ENCODE results near the gene SLC7A1. TPM values are rescaled to one million over a fixed set of nuclear protein-coding genes. Genes with fewer than 3 reads are reported as not detected.

The SLC7A1 gene
- total and polyA plus RNA-seq, 2 of the 13 experiments (the other 11 are each of a cell fraction or from before 2014, with no cell fraction given) = 14.5 to 15.3 TPM

DNA sequence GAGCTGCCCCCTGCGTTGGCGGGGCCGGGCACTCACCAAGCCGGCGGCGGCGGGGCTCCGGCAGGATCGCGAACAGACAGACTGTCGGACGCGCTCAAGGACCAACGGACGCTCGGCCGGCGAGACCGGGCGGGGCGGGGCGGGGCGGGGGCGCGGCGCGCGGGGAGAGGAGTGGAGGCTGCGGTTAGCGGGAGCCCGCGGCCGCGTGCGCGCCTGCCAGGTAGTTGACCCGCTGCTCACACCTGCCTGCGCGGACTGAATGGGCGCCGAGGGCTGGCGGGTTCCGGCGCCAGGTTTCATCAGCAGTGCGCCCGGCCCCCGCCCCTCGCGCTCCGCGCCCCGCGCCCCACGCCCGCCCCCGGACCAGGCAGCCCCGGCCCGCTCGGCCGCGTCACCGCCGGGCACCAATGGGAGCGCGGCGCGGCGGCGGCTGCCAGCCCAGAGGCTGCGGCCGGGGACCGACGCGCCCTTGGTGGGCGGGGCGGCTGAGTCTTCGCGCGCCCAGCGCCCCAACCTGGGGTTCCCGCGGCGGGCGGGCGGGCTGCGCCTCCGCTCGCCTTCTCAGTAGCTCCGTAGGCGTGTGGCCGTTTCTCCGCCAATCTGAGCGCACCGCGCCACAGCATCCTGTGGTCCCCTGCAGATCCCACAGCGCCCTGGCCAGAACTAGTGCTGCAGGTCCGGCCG is at the start of gene SLC7A1 (continued):
- TF ChIP-seq, protein P1, sequence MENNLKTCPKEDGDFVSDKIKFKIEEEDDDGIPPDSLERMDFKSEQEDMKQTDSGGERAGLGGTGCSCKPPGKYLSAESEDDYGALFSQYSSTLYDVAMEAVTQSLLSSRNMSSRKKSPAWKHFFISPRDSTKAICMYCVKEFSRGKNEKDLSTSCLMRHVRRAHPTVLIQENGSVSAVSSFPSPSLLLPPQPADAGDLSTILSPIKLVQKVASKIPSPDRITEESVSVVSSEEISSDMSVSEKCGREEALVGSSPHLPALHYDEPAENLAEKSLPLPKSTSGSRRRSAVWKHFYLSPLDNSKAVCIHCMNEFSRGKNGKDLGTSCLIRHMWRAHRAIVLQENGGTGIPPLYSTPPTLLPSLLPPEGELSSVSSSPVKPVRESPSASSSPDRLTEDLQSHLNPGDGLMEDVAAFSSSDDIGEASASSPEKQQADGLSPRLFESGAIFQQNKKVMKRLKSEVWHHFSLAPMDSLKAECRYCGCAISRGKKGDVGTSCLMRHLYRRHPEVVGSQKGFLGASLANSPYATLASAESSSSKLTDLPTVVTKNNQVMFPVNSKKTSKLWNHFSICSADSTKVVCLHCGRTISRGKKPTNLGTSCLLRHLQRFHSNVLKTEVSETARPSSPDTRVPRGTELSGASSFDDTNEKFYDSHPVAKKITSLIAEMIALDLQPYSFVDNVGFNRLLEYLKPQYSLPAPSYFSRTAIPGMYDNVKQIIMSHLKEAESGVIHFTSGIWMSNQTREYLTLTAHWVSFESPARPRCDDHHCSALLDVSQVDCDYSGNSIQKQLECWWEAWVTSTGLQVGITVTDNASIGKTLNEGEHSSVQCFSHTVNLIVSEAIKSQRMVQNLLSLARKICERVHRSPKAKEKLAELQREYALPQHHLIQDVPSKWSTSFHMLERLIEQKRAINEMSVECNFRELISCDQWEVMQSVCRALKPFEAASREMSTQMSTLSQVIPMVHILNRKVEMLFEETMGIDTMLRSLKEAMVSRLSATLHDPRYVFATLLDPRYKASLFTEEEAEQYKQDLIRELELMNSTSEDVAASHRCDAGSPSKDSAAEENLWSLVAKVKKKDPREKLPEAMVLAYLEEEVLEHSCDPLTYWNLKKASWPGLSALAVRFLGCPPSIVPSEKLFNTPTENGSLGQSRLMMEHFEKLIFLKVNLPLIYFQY (CRISPR knock-in tag; IDR thresholded peaks at IDR 0.05; ENCODE audit: borderline replicate concordance) = no peak
- TF ChIP-seq PHF21A (CRISPR knock-in tag; IDR thresholded peaks at IDR 0.05) = peak; percentile 68
- TF ChIP-seq ZKSCAN1 (IDR thresholded peaks at IDR 0.05; ENCODE audit: low read length) = no peak
- no peak for TF ChIP-seq STAT5B (CRISPR knock-in tag; IDR thresholded peaks at IDR 0.05)
- TF ChIP-seq ZNF446 (CRISPR knock-in tag; IDR thresholded peaks at IDR 0.05) = no peak
- TF ChIP-seq, protein P2, sequence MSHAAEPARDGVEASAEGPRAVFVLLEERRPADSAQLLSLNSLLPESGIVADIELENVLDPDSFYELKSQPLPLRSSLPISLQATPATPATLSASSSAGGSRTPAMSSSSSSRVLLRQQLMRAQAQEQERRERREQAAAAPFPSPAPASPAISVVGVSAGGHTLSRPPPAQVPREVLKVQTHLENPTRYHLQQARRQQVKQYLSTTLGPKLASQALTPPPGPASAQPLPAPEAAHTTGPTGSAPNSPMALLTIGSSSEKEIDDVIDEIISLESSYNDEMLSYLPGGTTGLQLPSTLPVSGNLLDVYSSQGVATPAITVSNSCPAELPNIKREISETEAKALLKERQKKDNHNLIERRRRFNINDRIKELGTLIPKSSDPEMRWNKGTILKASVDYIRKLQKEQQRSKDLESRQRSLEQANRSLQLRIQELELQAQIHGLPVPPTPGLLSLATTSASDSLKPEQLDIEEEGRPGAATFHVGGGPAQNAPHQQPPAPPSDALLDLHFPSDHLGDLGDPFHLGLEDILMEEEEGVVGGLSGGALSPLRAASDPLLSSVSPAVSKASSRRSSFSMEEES (CRISPR knock-in tag; IDR thresholded peaks at IDR 0.05) = no peak
- TF ChIP-seq, protein P3, sequence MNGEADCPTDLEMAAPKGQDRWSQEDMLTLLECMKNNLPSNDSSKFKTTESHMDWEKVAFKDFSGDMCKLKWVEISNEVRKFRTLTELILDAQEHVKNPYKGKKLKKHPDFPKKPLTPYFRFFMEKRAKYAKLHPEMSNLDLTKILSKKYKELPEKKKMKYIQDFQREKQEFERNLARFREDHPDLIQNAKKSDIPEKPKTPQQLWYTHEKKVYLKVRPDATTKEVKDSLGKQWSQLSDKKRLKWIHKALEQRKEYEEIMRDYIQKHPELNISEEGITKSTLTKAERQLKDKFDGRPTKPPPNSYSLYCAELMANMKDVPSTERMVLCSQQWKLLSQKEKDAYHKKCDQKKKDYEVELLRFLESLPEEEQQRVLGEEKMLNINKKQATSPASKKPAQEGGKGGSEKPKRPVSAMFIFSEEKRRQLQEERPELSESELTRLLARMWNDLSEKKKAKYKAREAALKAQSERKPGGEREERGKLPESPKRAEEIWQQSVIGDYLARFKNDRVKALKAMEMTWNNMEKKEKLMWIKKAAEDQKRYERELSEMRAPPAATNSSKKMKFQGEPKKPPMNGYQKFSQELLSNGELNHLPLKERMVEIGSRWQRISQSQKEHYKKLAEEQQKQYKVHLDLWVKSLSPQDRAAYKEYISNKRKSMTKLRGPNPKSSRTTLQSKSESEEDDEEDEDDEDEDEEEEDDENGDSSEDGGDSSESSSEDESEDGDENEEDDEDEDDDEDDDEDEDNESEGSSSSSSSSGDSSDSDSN (CRISPR knock-in tag; IDR thresholded peaks at IDR 0.05) = no peak
- TF ChIP-seq HMG20B (CRISPR knock-in tag; conservative IDR thresholded peaks at IDR 0.05) = no peak
- no peak for TF ChIP-seq ISX (CRISPR knock-in tag; conservative IDR thresholded peaks at IDR 0.05)
- TF ChIP-seq KDM2A (CRISPR knock-in tag; IDR thresholded peaks at IDR 0.05; ENCODE audit: borderline replicate concordance, low read depth) = peak; percentile 47; the same call in 1 of the 2 replicates
- no peak for TF ChIP-seq CBFB (CRISPR knock-in tag; IDR thresholded peaks at IDR 0.05)
- 0 out of 2 replicates have a peak, but pooled peaks have one; percentile 13 for TF ChIP-seq HOXA3 (CRISPR knock-in tag; IDR thresholded peaks at IDR 0.05)
- no peak for TF ChIP-seq ZNF552 (CRISPR knock-in tag; IDR thresholded peaks at IDR 0.05; ENCODE audit: borderline replicate concordance)
- TF ChIP-seq PHF8 (CRISPR knock-in tag; IDR thresholded peaks at IDR 0.05) = 0 out of 2 replicates have a peak, but pooled peaks have one; percentile 22
- TF ChIP-seq ZNF614 (CRISPR knock-in tag; IDR thresholded peaks at IDR 0.05; ENCODE audit: borderline replicate concordance) = no peak
- no peak for TF ChIP-seq SP5 (CRISPR knock-in tag; IDR thresholded peaks at IDR 0.05; ENCODE audit: borderline replicate concordance, low read depth)
- TF ChIP-seq, protein P4, sequence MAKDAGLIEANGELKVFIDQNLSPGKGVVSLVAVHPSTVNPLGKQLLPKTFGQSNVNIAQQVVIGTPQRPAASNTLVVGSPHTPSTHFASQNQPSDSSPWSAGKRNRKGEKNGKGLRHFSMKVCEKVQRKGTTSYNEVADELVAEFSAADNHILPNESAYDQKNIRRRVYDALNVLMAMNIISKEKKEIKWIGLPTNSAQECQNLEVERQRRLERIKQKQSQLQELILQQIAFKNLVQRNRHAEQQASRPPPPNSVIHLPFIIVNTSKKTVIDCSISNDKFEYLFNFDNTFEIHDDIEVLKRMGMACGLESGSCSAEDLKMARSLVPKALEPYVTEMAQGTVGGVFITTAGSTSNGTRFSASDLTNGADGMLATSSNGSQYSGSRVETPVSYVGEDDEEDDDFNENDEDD (CRISPR knock-in tag; IDR thresholded peaks at IDR 0.05; ENCODE audit: borderline replicate concordance) = peak; percentile 83; the same call in 1 of the 2 replicates
- no peak for TF ChIP-seq U2AF1 (optimal IDR thresholded peaks at IDR 0.05; ENCODE audit: low read depth, low read length)
- TF ChIP-seq TOPORS (CRISPR knock-in tag; IDR thresholded peaks at IDR 0.05) = no peak
- no peak for TF ChIP-seq ZNF619 (CRISPR knock-in tag; IDR thresholded peaks at IDR 0.05)
- TF ChIP-seq, protein P5, sequence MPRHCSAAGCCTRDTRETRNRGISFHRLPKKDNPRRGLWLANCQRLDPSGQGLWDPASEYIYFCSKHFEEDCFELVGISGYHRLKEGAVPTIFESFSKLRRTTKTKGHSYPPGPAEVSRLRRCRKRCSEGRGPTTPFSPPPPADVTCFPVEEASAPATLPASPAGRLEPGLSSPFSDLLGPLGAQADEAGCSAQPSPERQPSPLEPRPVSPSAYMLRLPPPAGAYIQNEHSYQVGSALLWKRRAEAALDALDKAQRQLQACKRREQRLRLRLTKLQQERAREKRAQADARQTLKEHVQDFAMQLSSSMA (CRISPR knock-in tag; IDR thresholded peaks at IDR 0.05) = no peak
